ENCODE results near the gene DOLK.

Gene DOLK

GRCh38 chr9:128910906-128911305 is 36.5 kb downstream of the DOLK start:
- Histone ChIP-seq H3K4me1 (ENCODE audit: insufficient read depth, low read length, severe bottlenecking) (no peaks in the 10 kb centered on the region), H3K27me3 (ENCODE audit: insufficient read depth, low read length) (no peaks in the 10 kb centered on the region), H3K4me3 (ENCODE audit: low read depth, low read length, poor library complexity, severe bottlenecking) (no peak overlapping the region), H3K27ac (ENCODE audit: low read depth, low read length, poor library complexity, severe bottlenecking) (no peak overlapping the region), H3K9ac (ENCODE audit: low read length) (no peak overlapping the region), H2AFZ (ENCODE audit: low read length) (no peak overlapping the region), H3K4me2 (ENCODE audit: low read length) (no peak overlapping the region), H3K36me3 (ENCODE audit: insufficient read depth, low read length) (peaks cover 33% of the 10 kb centered on the region), H3F3A (ENCODE audit: insufficient read depth, low read length) (no peaks in the 10 kb centered on the region), H3K79me2 (ENCODE audit: insufficient read depth, low read length) (no peaks in the 10 kb centered on the region), H3K9me2 (ENCODE audit: low read depth, low read length) (no peaks in the 10 kb centered on the region), H4K20me1 (ENCODE audit: insufficient read depth, low read length) (no peaks in the 10 kb centered on the region), H3K9me3 (ENCODE audit: low read length) (no peaks in the 10 kb centered on the region)
- no peak for TF ChIP-seq EZH2 (IDR thresholded peaks at IDR 0.05; ENCODE audit: borderline replicate concordance, low read length)
- TF ChIP-seq CTCF (IDR thresholded peaks at IDR 0.05; ENCODE audit: low read length): no peak

- H2AFZ ChIP-seq (ENCODE audit: low read length): no peak overlapping the region
- TF ChIP-seq CTCF (IDR thresholded peaks at IDR 0.05; ENCODE audit: low read length): no peak
- TF ChIP-seq EZH2 (IDR thresholded peaks at IDR 0.05; ENCODE audit: borderline replicate concordance, low read length): no peak
- H3K4me2 ChIP-seq (ENCODE audit: low read length): no peak overlapping the region
- H3K27me3 ChIP-seq (ENCODE audit: insufficient read depth, low read length): no peaks in the 10 kb centered on the region
- no peaks in the 10 kb centered on the region for H4K20me1 ChIP-seq (ENCODE audit: insufficient read depth, low read length)
- H3K9me3 ChIP-seq (ENCODE audit: low read length): no peaks in the 10 kb centered on the region
- H3K27ac ChIP-seq (ENCODE audit: low read depth, low read length, poor library complexity, severe bottlenecking): no peak overlapping the region
- H3K9ac ChIP-seq (ENCODE audit: low read length): no peak overlapping the region
- peaks cover 33% of the 10 kb centered on the region for H3K36me3 ChIP-seq (ENCODE audit: insufficient read depth, low read length)
- no peaks in the 10 kb centered on the region for H3K4me1 ChIP-seq (ENCODE audit: insufficient read depth, low read length, severe bottlenecking)
- H3F3A ChIP-seq (ENCODE audit: insufficient read depth, low read length): no peaks in the 10 kb centered on the region
- no peaks in the 10 kb centered on the region for H3K9me2 ChIP-seq (ENCODE audit: low read depth, low read length)
- no peaks in the 10 kb centered on the region for H3K79me2 ChIP-seq (ENCODE audit: insufficient read depth, low read length)
- no peak overlapping the region for H3K4me3 ChIP-seq (ENCODE audit: low read depth, low read length, poor library complexity, severe bottlenecking)
These were observed 37.5 kb downstream of the DOLK start for GRCh38 chr9:128909859-128910258.

GRCh38 chr9:128908372-128908771 is 39.0 kb downstream of the DOLK start:
- H3K9me3 ChIP-seq (ENCODE audit: low read length): no peaks in the 10 kb centered on the region
- H2AFZ ChIP-seq (ENCODE audit: low read length): no peak overlapping the region
- no peak overlapping the region for H3K9ac ChIP-seq (ENCODE audit: low read length)
- no peaks in the 10 kb centered on the region for H3F3A ChIP-seq (ENCODE audit: insufficient read depth, low read length)
- no peak overlapping the region for H3K4me2 ChIP-seq (ENCODE audit: low read length)
- peaks cover 33% of the 10 kb centered on the region for H3K36me3 ChIP-seq (ENCODE audit: insufficient read depth, low read length)
- H3K27ac ChIP-seq (ENCODE audit: low read depth, low read length, poor library complexity, severe bottlenecking): no peak overlapping the region
- H3K9me2 ChIP-seq (ENCODE audit: low read depth, low read length): no peaks in the 10 kb centered on the region
- H3K27me3 ChIP-seq (ENCODE audit: insufficient read depth, low read length): no peaks in the 10 kb centered on the region
- no peaks in the 10 kb centered on the region for H3K79me2 ChIP-seq (ENCODE audit: insufficient read depth, low read length)
- no peaks in the 10 kb centered on the region for H4K20me1 ChIP-seq (ENCODE audit: insufficient read depth, low read length)
- no peaks in the 10 kb centered on the region for H3K4me1 ChIP-seq (ENCODE audit: insufficient read depth, low read length, severe bottlenecking)
- H3K4me3 ChIP-seq (ENCODE audit: low read depth, low read length, poor library complexity, severe bottlenecking): no peak overlapping the region
- no peak for TF ChIP-seq CTCF (IDR thresholded peaks at IDR 0.05; ENCODE audit: low read length)
- TF ChIP-seq EZH2 (IDR thresholded peaks at IDR 0.05; ENCODE audit: borderline replicate concordance, low read length): no peak
